Ovary (tissue), 3 donors: Measurements from ENCODE around the gene UQCRHL.

ENCODE experiments used
- CTCF ChIP-seq, 3 donors: fragments of 450-650 bp in 2 of 3; fragments of 200-600 bp in 1 of 3; IDR thresholded peaks; one replicate each; pipeline versions ENCODE4 v1.5.1 to v1.8.0; 2016 to 2022; ENCODE audit warnings: antibody characterized with exemption in 3 of 3, mild to moderate bottlenecking in 1 of 3
- POLR2A ChIP-seq: fragments of 450-650 bp; IDR thresholded peaks from one replicate; pipeline ENCODE4 v1.6.1; 2017; ENCODE audit warnings: antibody characterized with exemption, mild to moderate bottlenecking, moderate library complexity
- donor health status: DM: no; HTN: no; CAD: no.

GRCh38 chr1:15835741-15836510 lies 28.5 kb upstream of the UQCRHL start:
- TF ChIP-seq CTCF (IDR thresholded peaks at IDR 0.05) (no peak), POLR2A (peak; percentile 82)
